ENCODE measurements around the gene TOMM20. TPM values are rescaled to one million over a fixed set of nuclear protein-coding genes. Genes with fewer than 3 reads are reported as not detected.

The TOMM20 gene
- total RNA-seq, 1 donor from 2014 or later: 212 TPM

DNA sequence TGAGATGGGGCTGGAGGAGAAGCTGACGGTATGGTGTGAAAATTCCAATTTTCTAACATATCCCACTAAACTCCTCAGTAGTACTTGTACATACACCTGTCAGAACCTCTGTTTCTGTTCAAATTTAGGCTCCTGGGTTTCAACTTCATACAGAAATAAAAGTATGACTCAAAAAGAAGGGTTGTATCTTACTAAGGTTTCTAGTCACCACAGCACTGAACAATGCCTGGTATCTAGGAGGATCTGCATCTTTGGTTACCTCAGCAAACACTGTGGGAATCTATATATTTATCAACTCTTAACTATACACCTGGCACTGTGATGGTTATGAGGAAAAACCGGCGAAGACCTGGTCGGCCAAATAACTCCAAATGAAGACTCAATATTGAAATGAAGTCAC lies 18.6 kb upstream of the TOMM20 start:
- H3K27ac Mint-ChIP-seq: no peak overlapping the region
- no peak for DNase-seq (ENCODE audit: low spot score)
- H3K36me3 ChIP-seq: peaks cover 11% of the 10 kb centered on the region

DNA sequence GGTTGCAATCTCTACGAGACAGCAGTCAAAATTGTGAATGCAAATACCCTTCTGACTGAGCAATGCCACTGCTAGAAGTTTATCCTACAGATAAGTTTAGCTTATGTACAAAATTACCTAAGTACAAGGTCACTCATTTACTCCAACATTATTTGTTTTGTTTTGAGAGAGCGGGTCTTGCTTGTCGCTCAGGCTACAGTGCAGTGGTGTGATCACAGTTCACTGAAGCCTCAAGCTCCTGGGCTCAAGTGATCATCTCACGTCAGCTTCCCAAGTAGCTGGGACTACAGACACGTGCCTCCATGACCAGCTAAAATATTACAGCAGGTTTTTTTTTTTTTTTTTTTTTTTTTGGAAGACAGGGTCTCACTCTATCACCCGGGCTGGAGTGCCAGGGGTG lies 17.0 kb upstream of the TOMM20 start:
- Mint-ChIP-seq H3K9me3 (no peaks in the 10 kb centered on the region), H3K27me3 (ENCODE audit: insufficient read depth, low read depth) (no peaks in the 10 kb centered on the region), H3K27ac (no peak overlapping the region), H3K4me3 (no peak overlapping the region), H3K36me3 (peaks cover 31% of the 10 kb centered on the region), H3K4me1 (no peaks in the 10 kb centered on the region)
- H2AFZ ChIP-seq (replicated peaks): no peak overlapping the region
- no peaks in the 10 kb centered on the region for H4K20me1 ChIP-seq (ENCODE audit: low read depth)
- H3K27ac ChIP-seq: no peak overlapping the region
- peaks cover 10% of the 10 kb centered on the region for H3K79me2 ChIP-seq (ENCODE audit: low read depth)
- H3K9me3 ChIP-seq (ENCODE audit: low read depth): no peaks in the 10 kb centered on the region
- H3K4me1 ChIP-seq: no peaks in the 10 kb centered on the region
- H3F3A ChIP-seq (ENCODE audit: low read depth): no peaks in the 10 kb centered on the region
- H3K9ac ChIP-seq: no peak overlapping the region
- H3K27me3 ChIP-seq: no peaks in the 10 kb centered on the region
- H3K4me3 ChIP-seq: no peak overlapping the region
- no peak overlapping the region for H3K4me2 ChIP-seq
- H3K36me3 ChIP-seq: peaks cover 10% of the 10 kb centered on the region
- DNase-seq (ENCODE audit: low spot score): no peak
- TF ChIP-seq, protein P1, sequence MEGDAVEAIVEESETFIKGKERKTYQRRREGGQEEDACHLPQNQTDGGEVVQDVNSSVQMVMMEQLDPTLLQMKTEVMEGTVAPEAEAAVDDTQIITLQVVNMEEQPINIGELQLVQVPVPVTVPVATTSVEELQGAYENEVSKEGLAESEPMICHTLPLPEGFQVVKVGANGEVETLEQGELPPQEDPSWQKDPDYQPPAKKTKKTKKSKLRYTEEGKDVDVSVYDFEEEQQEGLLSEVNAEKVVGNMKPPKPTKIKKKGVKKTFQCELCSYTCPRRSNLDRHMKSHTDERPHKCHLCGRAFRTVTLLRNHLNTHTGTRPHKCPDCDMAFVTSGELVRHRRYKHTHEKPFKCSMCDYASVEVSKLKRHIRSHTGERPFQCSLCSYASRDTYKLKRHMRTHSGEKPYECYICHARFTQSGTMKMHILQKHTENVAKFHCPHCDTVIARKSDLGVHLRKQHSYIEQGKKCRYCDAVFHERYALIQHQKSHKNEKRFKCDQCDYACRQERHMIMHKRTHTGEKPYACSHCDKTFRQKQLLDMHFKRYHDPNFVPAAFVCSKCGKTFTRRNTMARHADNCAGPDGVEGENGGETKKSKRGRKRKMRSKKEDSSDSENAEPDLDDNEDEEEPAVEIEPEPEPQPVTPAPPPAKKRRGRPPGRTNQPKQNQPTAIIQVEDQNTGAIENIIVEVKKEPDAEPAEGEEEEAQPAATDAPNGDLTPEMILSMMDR (IDR thresholded peaks at IDR 0.05): no peak
- TF ChIP-seq EZH2 (IDR thresholded peaks at IDR 0.05) (no peak), EZH2phosphoT487 (IDR thresholded peaks at IDR 0.05) (no peak)

More for the DNA sequence above, 18.6 kb upstream of the TOMM20 start:
- H3K27me3 Mint-ChIP-seq (ENCODE audit: insufficient read depth, low read depth): no peaks in the 10 kb centered on the region
- H3F3A ChIP-seq (ENCODE audit: low read depth): no peaks in the 10 kb centered on the region
- H3K9ac ChIP-seq: no peak overlapping the region
- H3K79me2 ChIP-seq (ENCODE audit: low read depth): peaks cover 10% of the 10 kb centered on the region
- no peaks in the 10 kb centered on the region for H3K9me3 ChIP-seq (ENCODE audit: low read depth)
- no peak overlapping the region for H3K27ac ChIP-seq
- H3K27me3 ChIP-seq: no peaks in the 10 kb centered on the region
- no peaks in the 10 kb centered on the region for H3K4me1 ChIP-seq
- H3K4me2 ChIP-seq: no peak overlapping the region
- H4K20me1 ChIP-seq (ENCODE audit: low read depth): no peaks in the 10 kb centered on the region
- no peaks in the 10 kb centered on the region for H3K9me3 Mint-ChIP-seq
- no peak for TF ChIP-seq EZH2phosphoT487 (IDR thresholded peaks at IDR 0.05)
- no peak for TF ChIP-seq EZH2 (IDR thresholded peaks at IDR 0.05)
- TF ChIP-seq, protein P1 (IDR thresholded peaks at IDR 0.05): no peak
- H3K4me1 Mint-ChIP-seq: no peaks in the 10 kb centered on the region
- peaks cover 29% of the 10 kb centered on the region for H3K36me3 Mint-ChIP-seq
- no peak overlapping the region for H3K4me3 Mint-ChIP-seq
- H3K4me3 ChIP-seq: no peak overlapping the region
- no peak overlapping the region for H2AFZ ChIP-seq (replicated peaks)

DNA sequence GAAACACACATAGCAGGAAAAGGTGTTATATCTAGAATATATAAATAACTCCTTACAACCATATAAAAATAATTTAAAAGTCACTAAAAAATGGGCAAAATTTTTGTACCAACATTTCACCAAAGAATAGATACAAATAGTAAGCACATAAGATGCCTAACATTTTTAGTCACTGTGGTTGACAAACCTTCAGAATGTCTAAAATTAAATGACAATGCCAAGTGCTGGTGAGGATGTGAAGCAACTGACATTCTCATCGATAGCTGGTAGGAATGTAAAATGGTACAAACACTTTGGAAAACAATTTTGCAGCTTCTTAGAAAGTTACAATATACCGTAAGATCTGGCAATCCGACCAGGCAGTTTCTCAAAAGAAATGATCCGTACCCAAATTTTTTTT lies 14.4 kb upstream of the TOMM20 start:
- no peak overlapping the region for H3K27ac ChIP-seq
- no peaks in the 10 kb centered on the region for H4K20me1 ChIP-seq (ENCODE audit: low read depth)
- H3K36me3 ChIP-seq: peaks cover 6% of the 10 kb centered on the region
- H3K27ac Mint-ChIP-seq: no peak overlapping the region
- H3K79me2 ChIP-seq (ENCODE audit: low read depth): peaks cover 10% of the 10 kb centered on the region
- H3K4me3 Mint-ChIP-seq: no peak overlapping the region
- no peak overlapping the region for H3K4me3 ChIP-seq
- no peak for DNase-seq (ENCODE audit: low spot score)
- no peaks in the 10 kb centered on the region for H3K4me1 Mint-ChIP-seq
- H3K27me3 Mint-ChIP-seq (ENCODE audit: insufficient read depth, low read depth): peaks cover 2% of the 10 kb centered on the region
- H3K9me3 Mint-ChIP-seq: no peaks in the 10 kb centered on the region
- peaks cover 32% of the 10 kb centered on the region for H3K36me3 Mint-ChIP-seq
- H2AFZ ChIP-seq (replicated peaks): no peak overlapping the region
- no peak overlapping the region for H3K9ac ChIP-seq
- H3K4me1 ChIP-seq: no peaks in the 10 kb centered on the region
- no peaks in the 10 kb centered on the region for H3K9me3 ChIP-seq (ENCODE audit: low read depth)
- TF ChIP-seq EZH2 (IDR thresholded peaks at IDR 0.05): no peak
- TF ChIP-seq, protein P1 (IDR thresholded peaks at IDR 0.05): no peak
- no peak for TF ChIP-seq EZH2phosphoT487 (IDR thresholded peaks at IDR 0.05)
- H3K27me3 ChIP-seq: no peaks in the 10 kb centered on the region
- H3K4me2 ChIP-seq: no peak overlapping the region
- no peaks in the 10 kb centered on the region for H3F3A ChIP-seq (ENCODE audit: low read depth)

All from neural progenitor cell (in vitro differentiated cells).